Activated CD8-positive, alpha-beta memory T cell treated with anti-CD3 and anti-CD28 coated beads for 1 hour (primary cell): ENCODE results near the gene MCOLN1.

Source experiments
- DNase-seq, 2 donors: peaks; one replicate each; pipeline ENCODE4 v3.0.0-alpha.2; 2020; ENCODE audit warnings: low read depth in 1 of 2; ENCODE audit errors: extremely low read depth in 1 of 2

The MCOLN1 gene

DNA sequence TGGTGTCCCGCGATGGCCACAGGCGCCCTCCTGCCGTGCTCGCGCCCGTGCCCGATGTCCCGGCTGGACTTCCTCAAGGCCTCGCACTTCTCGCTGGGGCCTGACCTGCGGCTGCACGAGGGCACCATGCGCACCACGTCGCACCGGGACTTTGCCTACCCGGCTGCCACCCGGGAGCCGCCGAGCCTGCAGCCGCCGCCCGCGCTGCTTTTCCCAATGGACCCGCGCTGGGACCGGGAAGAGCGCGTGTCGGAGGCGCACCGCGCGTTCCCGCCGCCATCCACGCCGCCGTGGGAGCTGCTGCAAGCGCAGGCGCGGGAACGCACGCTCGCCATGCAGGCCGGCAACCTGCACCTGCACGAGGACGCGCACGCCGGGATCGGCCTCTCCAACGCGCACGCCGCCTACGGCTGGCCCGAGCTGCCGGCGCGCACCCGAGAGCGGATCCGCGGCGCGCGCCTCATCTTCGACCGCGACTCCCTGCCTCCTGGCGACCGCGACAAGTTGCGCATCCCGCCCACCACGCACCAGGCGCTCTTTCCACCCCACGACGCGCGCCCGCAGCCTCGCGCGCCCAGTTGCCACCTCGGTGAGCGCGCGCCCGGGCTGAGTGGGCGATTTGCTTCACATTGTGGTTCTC is 21.5 kb upstream of the MCOLN1 start:
- no peak for DNase-seq

DNA sequence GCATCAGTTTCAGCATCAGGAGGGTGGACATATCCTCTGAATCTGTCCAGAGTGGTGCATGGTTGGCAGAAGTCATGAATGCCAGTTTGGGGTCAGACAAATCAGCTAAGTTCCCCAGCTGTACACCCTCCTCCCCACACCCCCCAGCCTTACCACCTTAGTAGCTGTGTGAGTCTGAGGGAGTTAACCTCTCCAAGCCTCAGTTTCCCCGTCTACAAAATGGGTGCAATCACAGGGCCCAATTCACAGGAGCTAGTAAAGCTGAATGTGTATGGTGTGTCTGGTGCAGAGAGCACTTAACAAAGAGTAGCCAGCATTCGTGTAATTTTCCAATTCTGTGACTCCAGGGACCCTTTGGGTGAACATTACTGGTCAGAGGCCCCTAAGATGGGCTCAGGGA is 19.9 kb upstream of the MCOLN1 start:
- no peak for DNase-seq

DNA sequence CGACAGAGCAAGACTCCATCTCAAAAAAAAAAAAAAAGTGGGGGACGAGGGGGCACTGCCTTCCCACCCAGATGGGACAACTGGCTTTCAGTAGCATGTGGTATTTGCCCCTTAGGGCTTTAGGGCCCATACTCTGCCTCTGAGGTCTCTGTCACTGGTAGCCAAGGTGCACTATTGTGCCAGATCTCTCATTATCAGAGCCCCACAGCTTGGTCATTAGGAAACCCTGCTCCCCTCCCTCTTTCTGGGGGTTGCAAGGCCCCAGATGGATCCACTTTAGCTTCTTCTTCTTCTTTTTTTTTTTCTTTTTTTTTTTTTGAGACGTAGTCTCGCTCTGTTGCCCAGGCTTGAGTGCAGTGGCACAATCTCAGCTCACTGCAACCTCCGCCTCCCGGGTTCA is 17.7 kb upstream of the MCOLN1 start:
- DNase-seq, result no peak

DNA sequence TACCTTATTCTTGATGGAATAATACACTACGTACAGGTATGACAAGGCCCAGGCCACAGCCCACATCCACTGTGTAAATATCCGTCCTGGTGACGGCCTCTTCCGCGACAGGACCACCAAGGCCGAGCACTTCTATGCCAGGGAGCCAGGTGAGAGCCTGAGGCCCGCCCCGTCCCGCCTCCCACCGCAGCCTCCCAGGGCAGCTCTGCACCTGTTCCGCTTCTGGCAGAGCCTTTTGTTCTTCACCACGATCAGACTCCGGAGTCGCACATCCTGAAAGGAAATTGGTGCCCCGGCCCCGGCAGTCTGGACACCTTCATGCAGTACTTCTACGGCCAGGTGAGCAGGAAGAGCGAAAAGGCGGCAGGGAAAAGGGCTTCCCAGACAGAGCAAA is 17.1 kb upstream of the MCOLN1 start:
- DNase-seq, result no peak

DNA sequence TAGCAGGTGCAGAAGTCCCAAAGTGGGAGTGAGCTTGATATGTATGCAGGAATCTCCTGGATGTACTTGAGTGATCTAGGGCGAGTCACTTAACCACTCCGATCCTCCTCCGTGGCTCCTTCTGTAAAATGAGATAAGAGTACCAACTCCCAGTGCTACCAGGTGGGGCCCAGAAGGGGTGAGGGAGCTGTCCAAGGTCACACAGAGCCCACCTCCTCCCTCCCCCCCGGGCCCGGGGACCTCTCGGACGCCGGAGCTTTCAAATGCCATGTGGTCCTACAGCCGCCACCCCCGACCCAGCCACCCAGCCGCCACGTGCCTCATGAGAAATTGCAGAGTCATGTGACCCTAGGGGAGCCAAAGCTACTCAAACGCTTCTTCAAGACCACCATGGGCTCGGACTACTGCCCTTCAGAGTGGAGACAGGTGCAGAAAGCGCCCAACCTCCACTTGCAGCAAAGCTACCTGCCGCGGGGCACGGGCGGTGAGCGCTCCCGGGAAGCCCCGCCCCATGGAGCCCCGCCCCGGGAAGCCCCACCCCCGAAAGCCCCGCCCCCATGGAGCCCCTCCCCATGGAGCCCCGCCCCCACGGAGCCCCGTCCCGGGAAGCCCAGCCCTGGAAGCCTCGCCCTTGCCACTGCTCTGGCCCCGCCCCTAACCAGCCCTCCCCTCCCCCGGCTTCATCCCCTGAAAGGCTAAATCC is 16.6 kb upstream of the MCOLN1 start:
- no peak for DNase-seq

DNA sequence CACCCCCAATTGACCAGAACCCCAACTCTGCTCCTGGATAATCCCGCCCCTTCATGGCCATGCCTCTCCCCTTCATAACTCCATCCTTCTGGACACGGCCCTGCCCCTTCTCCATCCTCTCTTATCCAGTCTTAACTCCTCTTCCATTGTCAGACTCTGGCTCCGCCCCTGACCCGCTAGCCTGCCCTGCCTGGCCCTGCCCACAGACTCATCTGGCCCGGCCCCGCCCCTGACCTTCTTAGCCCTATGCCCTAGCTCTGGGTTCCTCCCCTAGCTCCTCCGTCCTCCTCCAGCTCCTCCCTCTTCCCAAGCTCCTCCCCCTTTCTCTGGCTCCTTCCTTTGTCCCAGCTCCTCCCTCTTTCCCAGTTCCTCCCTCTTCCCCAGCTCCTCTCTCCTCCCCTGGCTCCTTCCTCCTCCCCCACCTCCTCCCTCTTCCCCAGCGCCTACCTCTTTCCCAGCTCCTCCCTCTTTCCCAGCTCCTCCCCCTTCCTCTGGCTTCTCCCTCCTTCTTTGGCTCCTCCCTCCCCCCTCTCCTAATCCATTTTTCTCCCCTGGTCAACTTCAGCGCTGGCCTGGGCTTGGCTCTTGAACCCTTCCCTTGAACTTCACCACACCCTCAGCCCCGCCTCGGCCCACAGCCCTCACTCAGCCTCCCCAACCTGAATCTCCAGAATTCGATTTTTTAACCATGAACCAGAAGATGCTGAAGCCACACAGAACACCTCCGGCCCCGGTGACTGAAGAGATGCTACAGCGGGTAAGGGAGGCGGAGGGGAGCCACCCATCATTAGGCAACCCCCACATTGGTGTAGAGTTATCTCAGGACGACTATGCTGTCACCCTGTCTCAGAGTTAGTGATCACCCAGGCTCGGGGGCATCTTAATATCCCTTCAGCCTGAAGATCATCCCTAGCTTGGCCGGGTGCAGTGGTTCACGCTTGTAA is 15.8 kb upstream of the MCOLN1 start:
- DNase-seq, result no peak

DNA sequence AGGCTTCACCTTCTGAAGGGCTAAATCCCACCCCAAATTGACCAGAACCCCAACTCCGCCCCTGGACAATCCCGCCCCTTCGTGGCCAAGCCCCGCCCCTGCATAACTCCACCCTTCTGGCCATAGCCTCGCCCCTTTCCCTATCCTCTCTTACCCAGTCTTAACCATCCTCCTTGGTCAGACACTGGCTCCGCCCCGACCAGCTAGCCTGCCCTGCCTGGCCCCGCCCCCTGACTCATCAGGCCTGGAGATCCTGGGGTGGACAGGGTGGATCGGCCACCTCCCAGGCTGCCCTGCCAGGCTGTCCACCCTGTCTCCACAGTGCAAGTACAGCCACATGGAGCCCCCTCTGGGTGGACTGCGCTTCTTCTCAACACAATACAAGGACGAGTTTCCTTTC is 14.5 kb upstream of the MCOLN1 start:
- no peak for DNase-seq

DNA sequence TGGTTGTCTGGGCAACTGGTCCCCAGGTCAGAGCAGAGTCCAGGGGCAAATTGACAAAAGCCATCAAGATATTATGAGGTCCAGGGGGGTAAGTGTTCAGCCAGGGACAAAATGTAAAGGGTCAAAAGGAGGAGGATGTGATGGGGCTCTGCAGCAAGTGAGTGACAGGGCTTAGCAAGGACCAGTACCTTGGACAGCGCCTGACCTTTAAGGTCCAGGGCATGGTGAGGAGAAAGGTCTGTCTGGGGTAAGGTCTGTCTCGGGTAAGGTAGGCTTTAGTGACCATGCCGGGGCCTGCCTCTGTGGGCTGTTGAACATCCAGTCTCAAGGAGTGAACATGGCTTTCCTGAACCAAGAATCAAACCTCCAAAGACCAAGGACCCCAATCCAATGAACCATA is 12.8 kb upstream of the MCOLN1 start:
- DNase-seq, result no peak

DNA sequence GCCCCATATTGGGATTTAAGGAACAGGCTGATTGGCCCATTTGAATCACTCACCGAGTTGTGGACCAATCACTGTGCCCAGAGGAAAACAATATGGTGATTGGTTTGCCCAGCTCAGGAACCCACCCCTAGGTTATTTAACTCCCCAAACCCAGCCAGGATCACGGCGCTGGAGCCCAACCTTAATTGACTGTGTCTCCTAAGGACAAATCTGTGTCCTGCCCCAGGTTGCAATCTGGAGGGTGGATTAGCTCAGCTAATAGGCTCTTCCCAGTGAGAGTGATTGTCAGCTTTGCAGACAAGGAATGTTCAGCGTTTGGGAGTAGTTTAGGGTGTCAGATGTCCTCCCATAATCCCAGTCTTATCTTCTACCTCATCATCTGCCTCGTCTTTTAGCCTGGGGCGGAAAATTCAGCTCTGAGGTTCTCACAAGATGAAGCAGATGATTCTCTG is 10.0 kb upstream of the MCOLN1 start:
- no peak for DNase-seq

DNA sequence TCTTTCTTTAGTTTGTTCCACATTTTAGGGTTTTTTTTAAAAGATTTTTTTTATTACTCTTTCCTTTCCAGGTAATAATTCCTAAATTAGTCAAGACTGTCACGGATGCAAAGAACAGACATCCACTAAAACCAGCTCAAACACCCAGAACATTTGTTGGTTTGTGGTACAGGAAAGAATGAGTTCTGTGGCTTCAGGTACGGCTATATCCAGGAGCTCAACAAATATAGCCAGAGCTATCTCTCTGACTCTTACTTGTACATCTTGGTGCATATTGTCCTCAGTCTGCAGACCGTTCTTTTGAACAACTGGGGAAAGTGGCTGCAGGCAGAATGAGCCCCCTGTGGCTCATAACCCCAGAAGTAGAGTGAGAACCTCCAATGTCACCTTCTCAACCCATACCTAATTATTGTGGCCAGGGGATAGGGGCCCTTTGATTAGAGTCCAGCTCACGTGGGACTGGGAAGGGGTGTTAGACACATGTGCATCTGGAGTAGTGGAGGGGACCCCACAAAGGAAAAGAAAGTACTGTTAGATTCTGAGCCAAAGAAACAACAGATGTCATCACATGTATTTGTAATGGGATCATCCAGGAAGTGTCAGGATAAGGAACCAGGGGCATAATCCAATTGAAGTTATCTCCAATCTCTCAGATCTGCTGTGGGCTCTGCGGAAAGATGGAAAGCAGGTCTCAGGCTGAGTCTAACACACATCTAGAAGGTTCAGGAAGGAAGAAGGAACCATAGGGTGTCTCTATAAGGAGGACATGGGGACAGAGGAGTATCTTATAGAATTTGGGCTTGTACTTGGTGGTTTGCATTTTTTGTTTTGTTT is 8.4 kb upstream of the MCOLN1 start:
- no peak for DNase-seq

DNA sequence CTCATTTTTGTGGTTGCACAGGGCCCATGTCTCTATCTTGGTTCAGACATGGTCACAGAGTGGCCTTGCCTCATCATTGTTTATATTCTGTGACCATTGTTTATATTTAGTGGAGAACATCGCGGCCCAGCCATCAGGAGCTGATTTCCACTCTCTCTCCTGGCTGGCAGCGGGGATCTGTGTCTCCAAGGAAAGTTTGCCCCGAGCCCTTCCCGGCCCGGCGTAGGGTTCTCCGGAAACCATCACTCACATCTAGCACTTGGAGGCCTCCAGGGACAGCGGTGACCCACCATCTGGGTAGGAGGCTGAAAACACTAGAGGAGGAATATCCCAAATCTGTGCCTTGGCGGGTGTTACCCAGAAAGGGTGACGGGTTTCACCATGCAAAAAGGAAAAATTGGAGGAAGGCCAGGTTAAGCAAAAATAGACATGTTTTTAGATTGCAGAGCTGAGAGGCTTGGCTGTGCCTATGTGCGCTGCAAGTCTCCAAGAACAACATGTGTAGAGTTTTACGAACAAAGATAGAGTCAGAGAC is 7.2 kb upstream of the MCOLN1 start:
- DNase-seq, result no peak

DNA sequence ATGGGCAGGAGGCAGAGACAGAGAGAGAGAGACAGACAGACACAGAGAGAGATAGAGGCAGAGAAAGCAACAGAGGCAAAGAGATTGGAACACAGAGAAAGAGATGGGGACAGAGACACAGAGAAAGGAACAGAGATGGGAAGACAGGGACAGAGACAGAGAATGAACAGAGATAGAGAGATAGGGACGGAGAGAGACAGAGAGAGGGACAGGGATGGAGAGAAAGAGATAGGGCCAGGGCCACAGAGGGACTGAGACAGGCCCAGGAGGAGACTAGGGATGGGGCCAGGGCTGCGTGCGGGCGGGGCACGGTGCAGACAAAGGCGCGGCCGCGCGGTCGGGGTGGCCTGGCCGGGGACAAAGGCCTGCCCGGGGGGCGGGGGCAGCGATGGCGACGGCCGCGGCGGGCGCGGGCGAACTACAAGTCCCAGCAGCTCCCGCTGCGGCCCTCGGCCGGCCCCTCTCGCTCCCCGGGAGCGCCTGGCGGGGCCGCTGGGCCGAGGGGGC is 6.7 kb upstream of the MCOLN1 start, which contains the start of gene ZNF358:
Gene ZNF358 (plus strand): TSS at position 459 of the 507 bp plus-strand sequence. CDS start 3,140 bp downstream, outside the sequence.
- DNase-seq, result no peak

DNA sequence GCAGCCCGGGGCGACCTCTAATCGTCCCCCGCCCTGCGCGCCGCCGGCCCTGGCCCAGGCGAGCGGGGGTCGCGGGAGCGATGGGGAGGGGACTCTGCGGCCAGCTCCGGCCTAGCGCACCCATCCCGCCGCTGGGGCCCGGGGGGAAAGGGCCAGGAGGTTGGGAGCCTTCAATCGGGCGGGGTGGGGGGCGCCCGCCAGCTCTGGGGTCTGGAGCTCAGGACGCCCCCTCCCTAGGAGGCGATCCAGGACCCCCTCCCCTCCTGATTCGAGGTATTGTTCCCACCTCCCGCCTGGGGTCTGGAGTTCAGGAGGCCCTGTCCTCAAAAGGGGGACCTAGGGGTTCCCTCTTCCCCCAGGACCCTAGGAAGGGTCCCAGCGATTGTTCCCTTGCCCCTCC is 6.1 kb upstream of the MCOLN1 start:
- DNase-seq, result no peak

DNA sequence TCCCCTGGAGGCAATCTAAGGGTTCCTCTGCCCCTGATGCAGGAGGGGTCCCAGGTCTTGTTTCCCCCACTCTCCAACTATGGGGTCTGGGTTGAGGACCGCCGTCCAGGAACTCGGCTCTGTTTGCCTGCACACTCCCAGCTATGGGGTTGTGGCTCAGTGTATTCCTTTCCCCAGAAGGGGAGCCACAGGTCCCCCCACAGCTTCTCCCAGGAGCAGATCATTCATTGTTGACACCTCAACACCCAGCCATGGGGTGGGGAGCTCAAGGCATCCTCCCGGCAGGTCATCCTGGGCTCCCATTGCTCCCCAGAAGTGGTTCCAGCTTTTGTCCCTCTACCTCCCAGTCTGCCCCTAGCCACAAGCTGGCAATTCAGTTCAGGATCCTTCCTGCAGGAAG is 5.5 kb upstream of the MCOLN1 start:
- DNase-seq, result no peak

DNA sequence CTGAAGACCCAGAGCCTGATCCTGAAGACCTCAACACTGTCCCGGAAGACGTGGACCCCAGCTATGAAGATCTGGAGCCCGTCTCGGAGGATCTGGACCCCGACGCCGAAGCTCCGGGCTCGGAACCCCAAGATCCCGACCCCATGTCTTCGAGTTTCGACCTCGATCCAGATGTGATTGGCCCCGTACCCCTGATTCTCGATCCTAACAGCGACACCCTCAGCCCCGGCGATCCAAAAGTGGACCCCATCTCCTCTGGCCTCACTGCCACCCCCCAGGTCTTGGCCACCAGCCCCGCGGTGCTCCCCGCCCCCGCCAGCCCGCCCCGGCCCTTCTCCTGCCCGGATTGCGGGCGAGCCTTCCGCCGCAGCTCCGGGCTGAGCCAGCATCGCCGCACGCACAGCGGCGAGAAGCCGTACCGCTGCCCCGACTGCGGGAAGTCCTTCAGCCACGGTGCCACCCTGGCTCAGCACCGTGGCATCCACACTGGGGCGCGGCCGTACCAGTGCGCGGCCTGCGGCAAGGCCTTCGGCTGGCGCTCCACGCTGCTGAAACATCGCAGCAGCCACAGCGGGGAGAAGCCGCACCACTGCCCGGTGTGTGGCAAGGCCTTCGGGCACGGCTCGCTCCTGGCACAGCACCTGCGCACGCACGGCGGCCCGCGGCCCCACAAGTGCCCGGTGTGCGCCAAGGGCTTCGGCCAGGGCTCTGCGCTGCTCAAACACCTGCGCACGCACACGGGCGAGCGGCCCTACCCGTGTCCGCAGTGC is 2.9 kb upstream of the MCOLN1 start:
- no peak for DNase-seq

DNA sequence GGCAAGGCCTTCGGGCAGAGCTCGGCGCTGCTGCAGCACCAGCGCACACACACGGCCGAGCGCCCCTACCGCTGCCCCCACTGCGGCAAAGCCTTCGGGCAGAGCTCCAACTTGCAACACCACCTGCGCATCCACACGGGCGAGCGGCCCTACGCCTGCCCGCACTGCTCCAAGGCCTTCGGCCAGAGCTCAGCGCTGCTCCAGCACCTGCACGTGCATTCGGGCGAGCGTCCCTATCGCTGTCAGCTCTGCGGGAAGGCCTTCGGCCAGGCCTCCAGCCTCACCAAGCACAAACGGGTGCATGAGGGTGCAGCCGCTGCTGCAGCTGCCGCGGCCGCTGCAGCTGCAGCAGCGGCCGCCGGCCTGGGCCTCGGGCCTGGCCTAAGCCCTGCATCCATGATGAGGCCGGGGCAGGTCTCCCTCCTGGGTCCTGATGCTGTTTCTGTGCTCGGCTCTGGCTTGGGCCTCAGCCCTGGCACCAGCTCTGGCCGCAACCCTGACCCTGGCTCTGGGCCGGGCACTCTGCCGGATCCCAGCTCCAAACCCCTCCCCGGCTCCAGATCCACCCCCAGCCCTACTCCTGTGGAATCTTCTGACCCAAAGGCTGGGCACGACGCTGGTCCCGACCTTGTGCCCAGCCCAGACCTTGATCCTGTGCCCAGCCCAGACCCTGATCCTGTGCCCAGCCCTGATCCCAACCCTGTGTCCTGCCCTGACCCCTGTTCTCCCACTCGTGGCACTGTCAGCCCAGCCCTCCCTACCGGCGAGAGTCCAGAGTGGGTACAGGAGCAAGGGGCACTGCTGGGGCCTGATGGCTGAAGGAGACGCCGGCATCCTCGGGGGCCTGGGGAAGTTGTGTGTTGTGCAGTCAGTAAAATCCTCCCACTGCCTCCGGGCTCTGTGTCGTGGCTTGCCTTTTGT is 2.0 kb upstream of the MCOLN1 start:
- no peak for DNase-seq

DNA sequence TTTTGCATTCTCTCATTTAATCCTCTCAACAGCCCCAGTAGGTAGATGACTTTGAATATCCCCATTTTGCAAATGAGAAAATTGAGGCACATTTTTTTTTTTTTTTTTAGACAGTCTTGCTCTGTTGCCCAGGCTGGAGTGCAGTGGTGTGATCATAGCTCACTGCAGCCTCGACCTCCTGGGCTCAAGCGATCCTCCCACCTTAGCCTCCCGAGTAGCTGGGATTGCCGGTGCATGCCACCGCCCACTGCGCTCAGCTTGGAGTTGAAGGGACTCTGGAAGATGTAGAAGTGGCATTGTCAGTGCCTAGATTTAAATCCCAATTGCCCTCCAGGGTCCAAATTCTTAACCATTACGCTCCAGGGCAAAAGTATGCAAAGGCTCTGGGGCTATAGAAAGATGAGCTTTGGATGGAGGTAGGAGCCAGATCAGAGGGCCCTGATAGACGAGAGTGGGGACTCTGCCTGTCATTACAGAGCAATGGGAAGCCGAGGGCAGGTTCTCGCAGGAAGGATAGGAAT is 813 bp upstream of the MCOLN1 start:
- DNase-seq, result no peak
